SIG-M5 (cell line): ENCODE measurements around the gene ZNF438.
"Not testable (repeated sequence)": the region's sequence is repeated elsewhere in the genome, so short reads cannot be mapped to it uniquely, and the experiment has no call there.

ENCODE experiments used
- DNase-seq: peaks from one replicate; lab custom pipeline; 2025; lab: John Stamatoyannopoulos, UW

The ZNF438 gene

DNA sequence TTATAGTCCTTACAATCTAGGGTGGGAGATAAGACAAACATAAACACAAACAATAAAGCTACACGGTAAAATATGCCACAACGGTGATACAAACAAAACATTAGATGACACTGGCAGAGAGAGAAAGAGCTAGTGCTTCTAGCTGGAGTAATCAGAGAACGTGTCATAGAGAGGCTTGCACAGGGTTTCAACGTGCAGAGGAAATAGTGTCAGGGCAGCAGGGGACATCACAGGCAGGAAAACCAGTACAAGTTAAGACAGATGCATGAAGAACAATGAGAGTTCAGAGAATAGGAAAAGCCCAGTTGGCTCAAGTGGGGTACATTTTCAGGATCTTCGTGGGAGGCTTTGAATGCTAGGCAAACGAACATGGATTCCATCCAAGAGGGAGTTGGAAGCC, 91.4 kb downstream of the ZNF438 start:
- no peak for DNase-seq

- DNase-seq = no peak
These were observed 91.9 kb downstream of the ZNF438 start for GRCh38 chr10:30939643-30940251.

- no peak for DNase-seq
These were observed 96.6 kb downstream of the ZNF438 start for GRCh38 chr10:30935078-30935477.

DNA sequence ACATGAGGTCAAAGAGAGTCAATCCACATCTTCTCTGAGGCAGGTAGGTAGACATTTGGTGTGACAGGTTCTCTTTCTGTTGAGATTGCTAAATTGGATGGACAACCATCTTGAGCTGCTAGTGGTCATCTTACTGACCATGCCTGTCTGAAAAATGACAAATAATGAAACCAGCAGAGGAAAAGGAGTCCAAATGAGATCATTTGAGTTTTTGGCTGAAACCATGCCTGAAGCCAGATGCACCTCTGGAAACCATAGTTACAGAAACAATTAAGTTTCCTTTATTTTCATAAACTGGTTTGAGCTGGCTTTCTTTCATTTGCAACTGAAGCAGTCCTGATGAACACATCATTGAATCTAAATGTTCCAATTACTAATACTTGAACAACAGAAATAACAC, 100.6 kb downstream of the ZNF438 start:
- DNase-seq = no peak

DNA sequence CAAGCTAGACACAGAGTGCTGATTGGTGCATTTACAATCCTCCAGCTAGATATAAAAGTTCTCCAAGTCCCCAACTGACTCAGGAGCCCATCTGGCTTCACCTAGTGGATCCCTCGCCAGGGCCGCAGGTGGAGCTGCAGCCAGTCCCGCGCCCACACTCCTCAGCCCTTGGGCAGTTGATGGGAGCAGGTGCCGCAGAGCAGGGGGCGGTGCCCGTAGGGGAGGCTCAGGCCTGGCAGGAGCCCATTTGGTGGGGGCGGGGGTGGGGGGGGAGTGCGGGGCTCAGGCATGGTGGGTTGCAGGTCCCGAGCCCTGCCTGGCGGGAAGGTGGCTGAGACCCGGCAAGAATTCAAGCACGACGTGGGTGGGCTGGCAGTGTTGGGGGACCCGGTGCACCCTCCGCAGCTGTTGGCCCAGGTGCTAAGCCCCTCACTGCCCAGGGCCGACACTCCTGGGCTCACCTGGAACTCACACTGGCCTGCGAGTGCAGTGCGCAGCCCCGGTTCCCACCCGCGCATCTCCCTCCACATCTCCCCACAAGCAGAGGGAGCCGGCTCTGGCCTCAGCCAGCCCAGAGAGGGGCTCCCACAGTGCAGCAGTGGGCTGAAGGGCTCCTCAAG, 101.7 kb downstream of the ZNF438 start:
- DNase-seq = no peak

DNA sequence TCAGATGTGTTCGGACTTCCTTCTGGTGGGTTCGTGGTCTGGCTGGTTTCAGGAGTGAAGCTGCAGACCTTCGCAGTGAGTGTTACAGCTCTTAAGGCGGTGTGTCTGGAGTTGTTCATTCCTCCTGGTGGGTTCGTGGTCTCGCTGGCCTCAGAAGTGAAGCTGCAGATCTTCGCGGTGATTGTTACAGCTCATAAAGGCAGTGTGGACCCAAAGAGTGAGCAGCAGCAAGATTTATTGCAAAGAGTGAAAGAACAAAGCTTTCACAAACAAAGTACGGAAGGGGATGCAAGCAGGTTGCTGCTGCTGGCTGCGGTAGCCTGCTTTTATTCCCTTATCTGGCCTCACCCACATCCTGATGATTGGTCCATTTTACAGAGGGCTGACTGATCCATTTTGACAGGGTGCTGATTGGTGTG, 102.3 kb downstream of the ZNF438 start:
- DNase-seq = not testable (repeated sequence)

DNA sequence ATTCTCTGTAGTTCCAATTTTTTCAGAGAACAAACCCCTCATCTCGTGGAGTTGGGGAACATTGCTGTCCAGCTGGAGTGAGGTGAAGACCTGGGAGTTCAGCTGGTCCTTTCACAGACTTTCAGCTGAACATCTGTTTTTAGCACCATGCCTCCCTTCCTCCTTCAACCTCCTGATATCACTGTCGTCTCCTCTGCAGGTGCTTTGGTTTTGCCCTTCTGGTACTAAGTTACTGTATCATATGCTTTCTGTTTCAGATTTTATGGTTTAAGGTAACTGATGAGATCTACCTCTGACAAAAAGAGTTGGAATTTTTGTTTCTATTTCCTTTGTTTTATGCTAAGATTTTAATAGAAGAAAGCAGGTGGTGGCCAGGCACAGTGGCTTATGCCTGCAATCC, 102.9 kb downstream of the ZNF438 start:
- no peak for DNase-seq

GRCh38 chr10:30918651-30919050, 113.0 kb downstream of the ZNF438 start:
- no peak for DNase-seq

GRCh38 chr10:30917789-30918188, 113.9 kb downstream of the ZNF438 start:
- no peak for DNase-seq

DNA sequence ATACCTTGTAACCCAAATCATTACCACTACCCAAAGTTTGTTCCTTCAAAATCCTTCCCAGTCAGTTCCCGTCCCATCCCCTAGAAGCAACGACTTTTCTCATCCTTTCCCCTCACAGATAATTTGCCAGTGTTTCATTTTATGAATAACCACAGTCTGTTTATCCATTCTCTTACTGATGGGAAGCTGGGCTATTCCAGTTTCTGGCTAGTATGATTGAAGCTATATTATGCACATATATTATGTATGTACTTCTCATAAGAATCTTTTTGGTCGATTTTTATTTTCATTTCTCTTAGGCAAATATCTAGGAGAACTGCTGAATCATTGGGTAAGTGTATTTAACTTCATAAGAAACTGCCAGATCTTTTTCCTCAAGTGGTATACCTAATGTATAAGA, 114.6 kb downstream of the ZNF438 start:
- no peak for DNase-seq

- DNase-seq = no peak
These were observed 116.5 kb downstream of the ZNF438 start for GRCh38 chr10:30915146-30915545.

- DNase-seq = no peak
These were observed 120.3 kb downstream of the ZNF438 start for GRCh38 chr10:30911303-30911863.

DNA sequence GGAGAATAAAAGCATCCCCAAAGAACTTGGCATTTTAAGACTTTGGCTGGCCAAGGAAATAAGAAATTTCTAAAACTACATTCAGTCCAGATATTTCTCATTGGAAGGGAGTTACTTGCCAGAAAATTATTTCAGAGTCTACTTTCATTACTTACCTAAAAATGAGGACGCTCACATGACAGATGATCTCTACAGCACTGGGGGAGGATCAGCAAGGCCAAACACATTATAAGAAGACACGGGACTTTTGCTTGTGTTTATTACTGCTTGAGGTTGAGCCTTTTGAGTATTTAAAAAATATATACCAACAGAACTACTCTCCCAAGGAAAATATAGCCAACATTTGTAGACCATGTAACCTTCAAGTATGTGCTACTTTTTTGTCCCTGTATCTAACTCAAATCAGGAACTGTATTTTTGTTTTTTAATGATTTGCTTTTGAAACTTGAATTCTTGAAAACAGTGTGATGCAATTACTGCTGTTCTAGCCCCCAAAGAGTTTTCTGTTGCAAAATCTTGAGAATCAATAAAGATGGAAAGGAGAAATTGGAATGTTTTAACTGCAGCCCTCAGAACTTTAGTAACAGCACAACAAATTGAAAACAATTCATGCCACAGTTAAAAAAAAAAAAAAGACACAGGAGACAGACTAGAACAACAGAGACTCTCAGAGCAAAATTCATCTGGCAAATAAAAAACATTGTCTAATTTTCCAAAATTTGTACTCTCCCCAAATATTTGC, 128.1 kb downstream of the ZNF438 start:
- no peak for DNase-seq

- DNase-seq = no peak
These were observed 128.9 kb downstream of the ZNF438 start for GRCh38 chr10:30902621-30903396.

DNA sequence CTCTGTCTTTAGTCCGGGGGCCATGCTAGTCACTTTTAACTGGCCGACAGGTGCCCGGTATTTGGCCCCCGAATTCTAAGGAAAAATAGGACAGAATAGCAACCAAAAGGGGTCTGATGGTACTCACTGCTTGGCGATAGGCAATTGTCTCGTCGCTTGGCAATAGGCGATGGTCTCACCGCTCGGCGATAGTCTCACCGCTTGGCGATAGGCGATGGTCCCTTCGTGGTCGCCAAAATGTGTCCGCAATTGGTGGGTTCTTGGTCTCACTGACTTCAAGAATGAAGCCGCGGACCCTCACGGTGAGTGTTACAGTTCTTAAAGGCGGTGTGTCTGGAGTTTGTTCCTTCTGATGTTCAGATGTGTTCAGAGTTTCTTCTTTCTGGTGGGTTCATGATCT, 130.2 kb downstream of the ZNF438 start:
- not testable (repeated sequence) for DNase-seq

DNA sequence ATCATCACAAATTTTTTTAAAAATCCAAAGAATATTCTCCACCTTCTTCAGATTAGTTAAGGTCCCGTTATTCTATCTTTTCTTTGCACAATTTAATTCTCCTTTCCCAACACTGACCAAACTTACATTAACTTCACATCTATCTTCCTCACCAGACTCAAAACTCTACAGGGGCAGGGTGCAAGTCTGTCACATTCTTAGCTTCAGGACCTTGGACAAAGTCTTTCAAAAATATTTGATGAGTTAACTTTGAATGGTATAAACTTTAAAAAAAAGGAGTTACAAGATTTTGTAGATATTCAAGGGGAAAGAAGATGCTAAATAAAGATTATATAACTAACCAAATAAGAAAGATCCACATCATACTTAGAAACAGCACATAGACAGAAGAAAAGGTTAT, 132.7 kb downstream of the ZNF438 start:
- no peak for DNase-seq

DNA sequence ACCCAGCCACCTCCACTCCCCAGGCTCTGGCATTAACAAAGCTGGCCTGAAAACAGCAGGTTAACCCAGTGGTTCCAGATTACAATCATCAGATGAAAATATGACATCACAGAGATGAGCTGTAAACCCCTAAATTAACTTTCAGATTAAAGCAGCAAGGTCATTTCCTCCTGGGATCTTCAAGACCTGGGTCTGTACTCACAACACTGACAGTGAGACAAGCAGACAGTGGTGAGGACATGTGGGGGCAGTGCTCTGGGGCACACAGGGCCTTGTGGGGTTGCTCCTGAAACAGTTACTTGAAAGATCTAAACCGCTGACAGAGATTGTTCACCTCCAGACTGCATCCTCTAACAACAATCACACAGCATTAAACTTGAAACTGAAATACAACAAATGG, 134.1 kb downstream of the ZNF438 start:
- DNase-seq = no peak

DNA sequence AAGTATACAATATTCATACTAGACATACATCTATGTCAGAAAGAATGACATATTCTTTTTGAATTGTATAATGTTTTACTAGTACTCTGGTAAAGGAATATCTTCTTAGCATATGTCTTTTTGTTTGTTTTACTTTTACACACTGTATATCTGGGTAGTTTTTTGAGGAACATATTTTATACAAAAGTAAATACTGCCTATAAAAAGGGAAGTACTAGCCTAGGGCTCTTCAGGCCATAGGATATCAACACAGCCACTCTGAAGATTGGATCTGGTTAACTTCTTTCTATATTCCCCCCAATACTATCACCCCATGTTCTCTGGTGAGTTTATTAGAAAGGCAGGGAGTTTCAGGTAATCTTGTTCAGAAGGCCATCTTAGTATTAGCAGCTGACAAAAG, 134.6 kb downstream of the ZNF438 start:
- DNase-seq = no peak

DNA sequence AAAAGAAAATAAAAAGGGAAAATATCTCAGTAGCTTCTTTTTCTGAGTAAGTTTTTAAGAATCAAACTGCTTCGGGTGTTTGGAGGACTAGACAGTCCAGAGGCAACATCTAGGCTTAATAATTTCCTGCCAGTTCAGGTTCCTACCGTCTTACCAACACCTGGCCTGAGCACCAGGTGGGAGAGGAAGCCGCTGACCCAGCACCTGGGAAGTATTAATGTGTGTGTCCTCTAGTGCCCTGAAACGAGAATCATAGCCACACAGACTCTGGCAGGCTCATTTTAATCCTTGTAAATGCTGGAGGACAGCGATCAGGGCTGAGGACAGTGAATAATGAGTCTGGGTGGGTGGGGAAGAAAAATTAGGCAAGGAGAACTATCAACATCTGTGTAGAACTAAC, 137.4 kb downstream of the ZNF438 start:
- DNase-seq = no peak

GRCh38 chr10:30893208-30893607, 138.5 kb downstream of the ZNF438 start:
- DNase-seq = no peak

DNA sequence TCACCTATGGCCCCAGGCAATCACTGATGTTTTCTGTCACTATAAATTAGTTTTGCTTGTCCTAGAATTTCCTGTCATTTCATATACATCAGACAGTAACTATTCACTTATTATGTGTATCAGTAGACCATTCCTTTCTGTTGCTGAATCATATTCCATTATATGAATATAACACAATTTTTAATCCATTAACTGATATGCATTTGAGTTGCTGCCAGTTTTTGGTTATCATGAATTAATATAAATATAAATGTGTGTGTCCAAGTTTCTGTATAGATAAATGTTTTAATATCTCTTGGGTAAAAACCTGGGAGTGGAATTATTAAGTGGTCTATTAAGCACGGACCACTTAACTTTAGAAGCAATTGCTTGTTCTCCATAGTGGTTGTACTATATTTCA, 143.8 kb downstream of the ZNF438 start:
- no peak for DNase-seq

GRCh38 chr10:30885423-30885822, 146.2 kb downstream of the ZNF438 start:
- no peak for DNase-seq
